ENCODE measurements around the gene ALPL.
"Not testable (repeated sequence)": the region's sequence is repeated elsewhere in the genome, so short reads cannot be mapped to it uniquely, and the experiment has no call there.

The ALPL gene

GRCh38 chr1:21508580-21509350, 458 bp upstream of the ALPL start:
- DNase-seq, result peak; percentile 9 to 40

- DNase-seq, result no peak
These were observed 880 bp downstream of the ALPL start for GRCh38 chr1:21510113-21510493.

GRCh38 chr1:21510885-21511578, 1.8 kb downstream of the ALPL start:
- DNase-seq, result no peak

- no peak for DNase-seq
These were observed 2.6 kb downstream of the ALPL start for GRCh38 chr1:21511579-21512522.

GRCh38 chr1:21514245-21514644, 5.0 kb downstream of the ALPL start:
- DNase-seq, result no peak

- DNase-seq, result no peak
These were observed 8.0 kb downstream of the ALPL start for GRCh38 chr1:21517161-21517589.

- DNase-seq, result no peak
These were observed 8.6 kb downstream of the ALPL start for GRCh38 chr1:21517660-21518480.

GRCh38 chr1:21518774-21519455, 9.7 kb downstream of the ALPL start:
- DNase-seq, result no peak

- DNase-seq, result not testable (repeated sequence)
These were observed 10.4 kb downstream of the ALPL start for GRCh38 chr1:21519486-21520070.

- no peak for DNase-seq
These were observed 11.9 kb downstream of the ALPL start for GRCh38 chr1:21520899-21521716.

- DNase-seq, result no peak
These were observed 12.5 kb downstream of the ALPL start for GRCh38 chr1:21521717-21522060.

GRCh38 chr1:21522525-21523038, 13.4 kb downstream of the ALPL start:
- DNase-seq, result no peak

GRCh38 chr1:21523297-21523813, 14.1 kb downstream of the ALPL start:
- no peak for DNase-seq

GRCh38 chr1:21524220-21524619, 15.0 kb downstream of the ALPL start:
- DNase-seq, result no peak

GRCh38 chr1:21524686-21525339, 15.6 kb downstream of the ALPL start:
- DNase-seq, result no peak

- DNase-seq, result no peak
These were observed 16.1 kb downstream of the ALPL start for GRCh38 chr1:21525340-21525717.

- no peak for DNase-seq
These were observed 17.2 kb downstream of the ALPL start for GRCh38 chr1:21526441-21526840.

GRCh38 chr1:21530368-21531016, 21.3 kb downstream of the ALPL start:
- no peak for DNase-seq

- no peak for DNase-seq
These were observed 22.0 kb downstream of the ALPL start for GRCh38 chr1:21531241-21531640.

Data from bone marrow (tissue), 2 donors.